ENCODE data around the gene PARVB.

The PARVB gene

DNA sequence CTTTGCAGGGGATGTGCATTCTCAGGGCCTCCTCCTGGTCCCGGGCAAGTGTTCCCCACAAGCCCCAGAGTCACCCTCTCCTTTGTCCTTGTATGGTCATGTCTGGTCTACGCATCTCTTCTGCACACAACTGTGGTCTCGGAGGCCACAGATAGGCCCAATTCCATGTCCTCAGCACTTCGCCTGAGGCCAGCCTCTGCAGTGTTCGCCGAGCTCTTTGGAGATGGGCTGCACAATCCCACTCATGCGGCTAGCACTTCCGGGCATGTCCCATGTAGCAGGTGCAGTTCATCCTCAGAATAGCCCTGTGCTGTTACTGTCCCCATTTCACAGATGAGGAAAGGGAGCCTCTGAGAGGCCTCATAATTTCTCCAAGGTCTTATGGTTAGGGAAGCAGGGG lies 164.2 kb downstream of the PARVB start:
- ChIA-PET POLR2A (no interaction called here), CTCF (no interaction called here)

DNA sequence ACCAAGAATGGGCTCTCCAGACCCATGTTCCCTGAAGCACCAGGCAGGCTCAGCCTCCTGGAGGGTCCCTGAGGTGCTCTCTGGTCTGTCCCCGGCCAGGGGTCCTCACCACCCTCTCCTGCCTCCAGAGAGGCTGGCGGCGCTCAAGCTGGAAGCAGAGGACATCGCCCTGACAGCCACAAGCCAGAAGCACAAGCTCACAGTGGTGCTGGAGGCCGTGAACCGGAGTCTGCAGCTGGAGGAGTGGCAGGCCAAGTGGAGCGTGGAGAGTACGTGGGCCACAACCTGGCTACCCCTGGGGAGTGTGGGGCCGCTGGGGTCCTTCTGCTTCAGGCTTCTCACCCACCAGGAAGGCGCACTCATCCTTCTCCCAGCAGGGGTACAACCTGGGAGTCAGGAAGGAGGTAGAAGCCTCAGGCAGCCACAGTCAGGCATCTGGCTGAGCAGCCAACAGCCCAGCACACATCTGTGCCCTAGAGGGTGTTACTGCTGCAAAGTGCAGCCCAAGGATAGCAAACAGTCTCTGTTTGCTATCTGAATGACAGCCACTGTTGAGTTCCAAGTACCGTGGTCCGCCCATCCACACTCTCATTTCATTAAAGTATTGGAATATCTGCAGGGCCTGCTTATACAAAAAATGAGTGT lies 165.0 kb downstream of the PARVB start:
- TF ChIP-seq, protein P1, sequence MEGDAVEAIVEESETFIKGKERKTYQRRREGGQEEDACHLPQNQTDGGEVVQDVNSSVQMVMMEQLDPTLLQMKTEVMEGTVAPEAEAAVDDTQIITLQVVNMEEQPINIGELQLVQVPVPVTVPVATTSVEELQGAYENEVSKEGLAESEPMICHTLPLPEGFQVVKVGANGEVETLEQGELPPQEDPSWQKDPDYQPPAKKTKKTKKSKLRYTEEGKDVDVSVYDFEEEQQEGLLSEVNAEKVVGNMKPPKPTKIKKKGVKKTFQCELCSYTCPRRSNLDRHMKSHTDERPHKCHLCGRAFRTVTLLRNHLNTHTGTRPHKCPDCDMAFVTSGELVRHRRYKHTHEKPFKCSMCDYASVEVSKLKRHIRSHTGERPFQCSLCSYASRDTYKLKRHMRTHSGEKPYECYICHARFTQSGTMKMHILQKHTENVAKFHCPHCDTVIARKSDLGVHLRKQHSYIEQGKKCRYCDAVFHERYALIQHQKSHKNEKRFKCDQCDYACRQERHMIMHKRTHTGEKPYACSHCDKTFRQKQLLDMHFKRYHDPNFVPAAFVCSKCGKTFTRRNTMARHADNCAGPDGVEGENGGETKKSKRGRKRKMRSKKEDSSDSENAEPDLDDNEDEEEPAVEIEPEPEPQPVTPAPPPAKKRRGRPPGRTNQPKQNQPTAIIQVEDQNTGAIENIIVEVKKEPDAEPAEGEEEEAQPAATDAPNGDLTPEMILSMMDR (IDR thresholded peaks at IDR 0.05; ENCODE audit: insufficient read depth, low read length, missing control alignments), result no peak
- no peak for DNase-seq (ENCODE audit: low read depth, low spot score)
- H3K4me3 ChIP-seq (ENCODE audit: low read depth, low read length), result no peak overlapping the region
- POLR2A ChIA-PET, result no interaction called here
- CTCF ChIA-PET, result no interaction called here

More for the DNA sequence above, 164.2 kb downstream of the PARVB start:
- H3K4me3 ChIP-seq (ENCODE audit: low read depth, low read length), result no peak overlapping the region
- TF ChIP-seq, protein P1 (IDR thresholded peaks at IDR 0.05; ENCODE audit: insufficient read depth, low read length, missing control alignments), result no peak
- no peak for DNase-seq (ENCODE audit: low read depth, low spot score)

DNA sequence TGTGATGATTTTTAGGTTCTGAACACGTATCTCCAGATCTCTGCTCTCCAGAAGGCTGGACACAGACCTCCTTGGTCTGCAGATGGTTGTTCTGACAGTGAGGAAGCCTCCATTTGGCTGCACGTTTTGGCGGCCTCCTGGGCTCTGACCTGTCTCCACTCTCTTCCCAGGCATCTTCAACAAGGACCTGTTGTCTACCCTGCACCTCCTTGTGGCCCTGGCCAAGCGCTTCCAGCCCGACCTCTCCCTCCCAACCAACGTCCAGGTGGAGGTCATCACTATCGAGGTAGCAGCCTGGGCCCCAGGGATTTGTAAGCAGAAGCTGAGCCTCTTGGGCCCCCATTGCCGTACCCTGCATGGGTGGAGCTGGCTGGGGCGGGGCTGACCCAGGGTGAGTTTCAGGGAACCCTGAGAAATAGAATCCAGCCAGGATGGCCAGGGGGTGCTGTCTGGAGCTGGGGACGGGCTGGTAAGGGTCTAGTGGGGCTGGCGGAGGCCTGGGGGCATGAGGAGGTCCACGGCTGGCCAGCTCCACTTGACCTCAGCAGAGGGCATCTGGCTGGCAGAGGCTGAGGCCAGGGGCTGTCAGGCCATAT lies 166.4 kb downstream of the PARVB start:
- TF ChIP-seq, protein P1 (IDR thresholded peaks at IDR 0.05; ENCODE audit: insufficient read depth, low read length, missing control alignments), result no peak
- no peak for DNase-seq (ENCODE audit: low read depth, low spot score)
- H3K4me3 ChIP-seq (ENCODE audit: low read depth, low read length), result no peak overlapping the region
- CTCF ChIA-PET, result no interaction called here
- POLR2A ChIA-PET, result no interaction called here

DNA sequence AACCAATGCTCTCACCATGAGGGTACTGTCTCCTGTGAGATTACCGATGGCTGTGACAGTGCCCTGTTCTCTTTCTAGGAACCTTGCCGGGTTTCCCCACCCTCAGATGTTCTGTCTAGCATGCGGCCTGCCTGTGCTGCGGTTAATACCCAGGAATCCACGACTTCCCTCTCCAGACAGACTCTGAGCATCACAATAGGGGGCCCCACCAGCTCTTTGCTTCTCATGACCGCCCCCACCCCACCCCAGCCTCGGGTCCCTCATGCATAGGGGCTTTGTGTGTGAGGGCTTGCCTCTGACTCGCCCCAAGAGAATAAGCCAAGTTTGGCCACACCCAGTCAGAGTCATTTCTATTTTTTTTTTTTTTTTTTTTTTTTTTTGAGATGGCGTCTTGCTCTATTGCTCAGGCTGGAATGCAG lies 166.9 kb downstream of the PARVB start:
- no peak for DNase-seq (ENCODE audit: low read depth, low spot score)
- POLR2A ChIA-PET, result no interaction called here
- TF ChIP-seq, protein P1 (IDR thresholded peaks at IDR 0.05; ENCODE audit: insufficient read depth, low read length, missing control alignments), result no peak
- no peak overlapping the region for H3K4me3 ChIP-seq (ENCODE audit: low read depth, low read length)
- CTCF ChIA-PET, result no interaction called here

DNA sequence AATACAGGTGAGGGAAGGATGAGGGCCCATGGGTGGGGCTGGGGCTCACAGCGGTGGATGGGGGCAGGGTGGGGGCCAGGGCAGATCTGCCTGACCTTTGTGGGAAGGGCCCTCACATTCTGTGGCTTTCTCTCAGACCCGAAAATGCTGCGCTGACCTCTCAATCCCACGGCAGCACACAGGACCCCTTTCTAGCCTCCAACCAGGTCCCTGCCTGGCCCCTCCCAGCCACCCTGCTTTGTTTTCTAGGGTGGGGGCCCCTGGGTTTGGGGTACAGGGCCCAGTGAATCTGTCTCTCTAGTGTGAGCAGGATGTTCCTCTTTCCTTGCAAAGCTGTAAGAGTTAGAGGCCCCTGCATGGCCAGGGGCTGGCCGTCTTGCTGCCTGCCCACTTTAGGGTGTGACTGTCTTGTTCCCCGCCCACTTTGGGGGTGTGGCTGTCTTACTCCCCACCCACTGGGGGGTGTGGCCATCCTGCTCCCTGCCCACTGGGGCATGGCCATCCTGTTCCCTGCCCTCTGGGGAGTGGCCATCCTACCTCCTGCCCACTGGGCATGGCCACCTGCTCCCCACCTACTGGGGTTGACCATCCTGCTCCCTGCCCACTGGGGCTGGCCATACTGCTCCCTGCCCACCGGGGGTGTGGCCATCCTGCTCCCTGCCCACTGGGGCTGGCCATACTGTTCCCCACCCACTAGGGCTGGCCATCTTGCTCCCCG lies 168.2 kb downstream of the PARVB start:
- POLR2A ChIA-PET, result no interaction called here
- no peak overlapping the region for H3K4me3 ChIP-seq (ENCODE audit: low read depth, low read length)
- TF ChIP-seq, protein P1 (IDR thresholded peaks at IDR 0.05; ENCODE audit: insufficient read depth, low read length, missing control alignments), result no peak
- CTCF ChIA-PET, result no interaction called here
- no peak for DNase-seq (ENCODE audit: low read depth, low spot score)

DNA sequence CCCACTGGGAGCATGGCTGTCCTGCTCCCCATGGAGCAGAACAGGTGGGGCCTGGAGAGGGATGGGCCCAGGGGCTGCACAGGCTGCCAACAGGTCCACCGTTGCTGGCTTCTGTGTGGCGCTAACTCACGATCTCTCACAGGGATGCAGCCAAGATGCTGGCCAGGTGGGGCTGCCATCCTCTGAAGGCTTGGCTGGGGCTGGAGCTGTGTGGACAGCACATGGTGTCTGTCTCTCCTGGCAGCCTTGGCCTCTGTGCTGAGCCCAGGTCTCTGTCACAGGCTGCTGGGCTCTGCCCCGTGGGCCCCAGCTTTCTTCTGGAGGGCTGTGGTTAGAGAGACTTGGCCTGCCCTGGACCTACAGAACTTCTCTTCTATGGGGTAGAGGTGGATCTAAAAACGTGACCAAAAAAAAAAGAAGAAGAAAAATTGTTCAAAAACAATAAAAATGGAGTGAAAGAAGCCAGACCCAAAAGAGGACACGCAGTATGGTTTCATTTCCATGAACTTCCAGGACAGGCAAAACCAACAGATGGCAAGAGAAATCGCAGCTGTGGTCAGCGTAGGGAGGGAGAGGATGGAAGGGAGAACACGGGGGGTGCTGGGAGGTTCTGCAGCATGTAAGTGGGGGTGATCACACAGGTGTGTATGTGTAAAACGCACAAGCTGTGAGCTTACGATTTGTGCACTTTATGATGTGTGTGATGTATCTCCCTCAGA lies 168.9 kb downstream of the PARVB start:
- no peak overlapping the region for H3K4me3 ChIP-seq (ENCODE audit: low read depth, low read length)
- ChIA-PET CTCF (no interaction called here), POLR2A (no interaction called here)
- TF ChIP-seq, protein P1 (IDR thresholded peaks at IDR 0.05; ENCODE audit: insufficient read depth, low read length, missing control alignments), result no peak
- no peak for DNase-seq (ENCODE audit: low read depth, low spot score)
